Activated CD8-positive, alpha-beta T cell treated with anti-CD3 and anti-CD28 coated beads for 36 hours (primary cell): Measurements from ENCODE around the gene TNNT2. TPM values are rescaled to one million over a fixed set of nuclear protein-coding genes. Genes with fewer than 3 reads are reported as not detected.
A peak's percentile ranks its signal among the peaks of the same experiment; 100 is the strongest.

ENCODE experiments used
- ATAC-seq: fragments of 200-7000 bp; cut with Tn5 transposase; one replicate; pipeline ENCODE4 v1.10.0; 2021; ENCODE audit warnings: mild to moderate bottlenecking, moderate library complexity
- CTCF ChIA-PET: fragments of 350-600 bp; sonication (Branson Sonifier 250); formaldehyde crosslinking; loops from one replicate; lab custom pipeline; 2021; ENCODE audit warnings: antibody characterized with exemption; lab: Charles Lee
- POLR2A ChIA-PET: fragments of 350-600 bp; sonication (Branson Sonifier 250); formaldehyde crosslinking; loops from one replicate; lab custom pipeline; 2021; ENCODE audit warnings: antibody characterized with exemption; lab: Charles Lee
- DNase-seq: peaks from one replicate; pipeline ENCODE4 v3.0.0-alpha.2; 2020
- H3K27ac Mint-ChIP-seq: one replicate; pipeline ENCODE4 v1.8.0; 2021; ENCODE audit warnings: mild to moderate bottlenecking, mixed read lengths
- H3K27me3 Mint-ChIP-seq: one replicate; pipeline ENCODE4 v1.8.0; 2021; ENCODE audit warnings: mixed read lengths
- H3K36me3 Mint-ChIP-seq: one replicate; pipeline ENCODE4 v1.8.0; 2021; ENCODE audit warnings: low read depth, mixed read lengths
- H3K4me1 Mint-ChIP-seq: one replicate; pipeline ENCODE4 v1.8.0; 2021; ENCODE audit warnings: low read depth, mixed read lengths
- H3K4me3 Mint-ChIP-seq: one replicate; pipeline ENCODE4 v1.8.0; 2021; ENCODE audit warnings: mild to moderate bottlenecking, moderate library complexity, mixed read lengths
- H3K9me3 Mint-ChIP-seq: one replicate; pipeline ENCODE4 v1.8.0; 2021; ENCODE audit warnings: mixed read lengths
- CTCF ChIP-seq: fragments of 200-600 bp; IDR thresholded peaks from one replicate; pipeline ENCODE4 v1.8.0; 2022; ENCODE audit warnings: antibody characterized with exemption, mild to moderate bottlenecking
- intact Hi-C: fragments of 100-400 bp; cut with micrococcal nuclease; formaldehyde crosslinking; loops from one replicate; pipeline ENCODE4 v1.10.0; 2022
- total RNA-seq, 2 experiments: library from RNA; stranded (reverse); gene quantifications; one replicate each; pipeline ENCODE4 v1.2.3, GENCODE V29; 2021

TNNT2 gene
- total RNA-seq, 2 experiments from 2014 or later = not detected

GRCh38 chr1:201408176-201408833 lies 30.8 kb upstream of the TNNT2 start:
- no peaks in the 10 kb centered on the region for H3K4me1 Mint-ChIP-seq
- TF ChIP-seq CTCF = peak; percentile 95
- no peak overlapping the region for H3K27ac Mint-ChIP-seq
- H3K27me3 Mint-ChIP-seq = peaks cover 5% of the 10 kb centered on the region
- no peak overlapping the region for H3K4me3 Mint-ChIP-seq
- no peaks in the 10 kb centered on the region for H3K9me3 Mint-ChIP-seq
- DNase-seq = peak; percentile 88
- ATAC-seq = peak; percentile 96
- intact Hi-C loops = no loop called here
- POLR2A ChIA-PET = no interaction called here
- CTCF ChIA-PET = interaction anchor here (0.9 to 3.7 kb wide), 14 partner anchors 8 to 156 kb away, joined by 3 to 18 read pairs (median 4); no protein-coding TSS in a partner anchor
- H3K36me3 Mint-ChIP-seq = no peaks in the 10 kb centered on the region

- peaks cover 5% of the 10 kb centered on the region for H3K27me3 Mint-ChIP-seq
- ATAC-seq (no peak), DNase-seq (no peak)
- intact Hi-C loops = no loop called here
- ChIA-PET POLR2A (no interaction called here), CTCF (interaction anchor here (0.7 to 3.6 kb wide), 10 partner anchors 11 to 153 kb away, joined by 3 to 20 read pairs (median 4); no protein-coding TSS in a partner anchor)
- H3K36me3 Mint-ChIP-seq = no peaks in the 10 kb centered on the region
- H3K4me1 Mint-ChIP-seq = no peaks in the 10 kb centered on the region
- H3K4me3 Mint-ChIP-seq = no peak overlapping the region
- TF ChIP-seq CTCF = no peak
- H3K27ac Mint-ChIP-seq = no peak overlapping the region
- H3K9me3 Mint-ChIP-seq = no peaks in the 10 kb centered on the region
Measured at GRCh38 chr1:201406831-201407406, 29.4 kb upstream of the TNNT2 start.

- ChIA-PET POLR2A (interaction anchor here (1.2 kb wide), 1 partner anchor 8 kb away, joined by 3 read pairs; no protein-coding TSS in a partner anchor), CTCF (interaction anchor here (1.0 to 3.6 kb wide), 7 partner anchors 17 to 151 kb away, joined by 3 to 20 read pairs (median 4); no protein-coding TSS in a partner anchor)
- intact Hi-C loops = no loop called here
- TF ChIP-seq CTCF = no peak
- Mint-ChIP-seq H3K9me3 (no peaks in the 10 kb centered on the region), H3K36me3 (no peaks in the 10 kb centered on the region), H3K4me1 (no peaks in the 10 kb centered on the region), H3K4me3 (no peak overlapping the region), H3K27me3 (peaks cover 9% of the 10 kb centered on the region), H3K27ac (no peak overlapping the region)
- DNase-seq = no peak
- ATAC-seq = no peak
Measured at GRCh38 chr1:201405484-201405831, 28.0 kb upstream of the TNNT2 start.

- peaks cover 14% of the 10 kb centered on the region for H3K27me3 Mint-ChIP-seq
- H3K4me3 Mint-ChIP-seq = no peak overlapping the region
- intact Hi-C loops = no loop called here
- TF ChIP-seq CTCF = no peak
- H3K27ac Mint-ChIP-seq = no peak overlapping the region
- no peaks in the 10 kb centered on the region for H3K9me3 Mint-ChIP-seq
- no peaks in the 10 kb centered on the region for H3K36me3 Mint-ChIP-seq
- no peaks in the 10 kb centered on the region for H3K4me1 Mint-ChIP-seq
- ChIA-PET CTCF (interaction anchor here (1.3 to 3.6 kb wide), 3 partner anchors 19 to 77 kb away, joined by 3 to 20 read pairs (median 5); no protein-coding TSS in a partner anchor), POLR2A (interaction anchor here (1.2 kb wide), 1 partner anchor 8 kb away, joined by 3 read pairs; no protein-coding TSS in a partner anchor)
- ATAC-seq (no peak), DNase-seq (no peak)
Measured at GRCh38 chr1:201404722-201405483, 27.4 kb upstream of the TNNT2 start.
